NCI-H82 treated with DMSO at 0.1 percent for 48 hours (cell line): Measurements from ENCODE around the gene IFI27.
A peak's percentile ranks its signal among the peaks of the same experiment; 100 is the strongest.
"Not testable (repeated sequence)": the region's sequence is repeated elsewhere in the genome, so short reads cannot be mapped to it uniquely, and the experiment has no call there.

Source experiments
- DNase-seq: peaks from one replicate; lab custom pipeline; 2025; ENCODE audit not compliant: unreplicated experiment; lab: John Stamatoyannopoulos, UW

IFI27 gene

GRCh38 chr14:94145902-94146527, 35.5 kb downstream of the IFI27 start:
- DNase-seq = peak; percentile 8

- no peak for DNase-seq
These were observed 42.1 kb downstream of the IFI27 start for GRCh38 chr14:94152676-94153075.

- no peak for DNase-seq
These were observed 43.3 kb downstream of the IFI27 start for GRCh38 chr14:94153750-94154342.

- not testable (repeated sequence) for DNase-seq
These were observed 45.6 kb downstream of the IFI27 start for GRCh38 chr14:94156143-94156542.

GRCh38 chr14:94157197-94157596, 46.7 kb downstream of the IFI27 start:
- no peak for DNase-seq

- no peak for DNase-seq
These were observed 47.8 kb downstream of the IFI27 start for GRCh38 chr14:94158239-94158883.

GRCh38 chr14:94161058-94161457, 50.5 kb downstream of the IFI27 start:
- DNase-seq = no peak

GRCh38 chr14:94161981-94162380, 51.4 kb downstream of the IFI27 start:
- no peak for DNase-seq

- DNase-seq = no peak
These were observed 51.9 kb downstream of the IFI27 start for GRCh38 chr14:94162466-94162865.

- DNase-seq = no peak
These were observed 53.3 kb downstream of the IFI27 start for GRCh38 chr14:94163796-94164195.

GRCh38 chr14:94164685-94165431, 54.3 kb downstream of the IFI27 start:
- no peak for DNase-seq

- no peak for DNase-seq
These were observed 55.2 kb downstream of the IFI27 start for GRCh38 chr14:94165744-94166143.
